T1000 (cell line): ENCODE results near the gene NSMCE1.

Experiments used
- DNase-seq: peaks from one replicate; lab custom pipeline; 2025; ENCODE audit warnings: mixed read lengths; lab: John Stamatoyannopoulos, UW

Gene NSMCE1

DNA sequence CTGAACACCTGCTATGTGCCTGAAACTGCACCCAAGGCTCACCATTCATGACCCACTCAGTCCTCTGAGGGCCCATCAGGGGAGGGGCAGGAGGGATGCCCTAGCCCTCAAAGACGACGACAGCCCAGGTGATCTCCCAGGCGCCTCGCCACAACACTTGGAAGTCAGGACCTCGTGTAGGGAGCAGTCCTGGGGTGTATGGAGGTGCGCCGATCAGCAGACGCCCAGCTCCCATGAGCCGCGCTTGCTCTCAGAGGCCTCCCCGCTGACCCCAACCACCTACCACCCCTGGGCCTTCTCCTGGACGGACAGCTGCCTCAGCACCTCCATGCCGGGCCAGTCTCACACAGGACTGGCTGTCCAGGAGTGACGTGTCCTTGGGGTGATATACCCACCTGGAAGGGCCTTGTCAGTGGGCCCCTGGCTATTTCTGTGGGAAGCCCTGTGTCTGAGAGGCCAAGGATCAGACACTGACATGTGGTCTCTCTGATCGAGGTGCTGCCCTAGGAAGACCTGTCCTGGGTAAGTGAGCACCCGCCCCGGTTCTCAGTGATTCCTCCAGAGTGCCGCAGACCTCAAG is 38.6 kb downstream of the NSMCE1 start:
- DNase-seq = no peak

DNA sequence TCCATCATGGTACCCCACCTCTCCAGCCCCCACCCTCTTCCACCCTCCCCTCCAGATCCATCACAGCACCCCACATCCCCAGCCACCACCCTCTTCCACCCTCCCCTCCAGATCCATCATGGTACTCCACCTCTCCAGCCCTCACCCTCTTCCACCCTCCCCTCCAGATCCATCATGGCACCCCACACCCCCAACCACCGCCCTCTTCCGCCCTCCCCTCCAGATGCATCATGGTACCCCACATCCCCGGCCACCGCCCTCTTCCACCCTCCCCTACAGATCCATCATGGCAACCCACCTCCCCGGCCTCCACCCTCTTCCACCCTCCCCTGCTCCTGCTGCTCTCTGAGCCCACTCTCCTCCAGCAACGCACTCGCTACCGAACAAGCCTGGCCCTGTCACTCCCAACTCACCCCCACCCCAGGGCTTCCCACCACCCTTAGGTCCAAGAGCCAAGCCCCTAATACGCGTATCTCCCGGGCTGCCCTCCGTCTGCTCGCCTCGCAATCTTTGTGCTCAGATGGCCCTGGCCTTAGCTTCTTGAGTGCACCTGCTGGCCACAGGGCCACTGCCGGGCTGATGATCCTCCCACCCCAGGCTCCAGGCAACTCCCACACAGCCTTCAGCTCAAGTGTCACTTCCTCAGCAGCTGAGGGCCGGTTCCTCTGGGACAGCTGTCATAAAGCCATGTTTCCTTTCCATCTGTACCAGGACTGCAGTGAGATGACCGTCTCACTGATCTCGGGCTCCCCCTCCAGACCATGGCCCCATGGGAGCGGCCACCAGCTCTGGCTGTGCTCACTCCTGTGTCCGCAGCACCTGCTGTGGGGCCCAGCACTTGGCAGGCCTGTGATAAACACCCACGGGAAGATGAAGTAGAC is 39.7 kb downstream of the NSMCE1 start:
- DNase-seq = no peak

DNA sequence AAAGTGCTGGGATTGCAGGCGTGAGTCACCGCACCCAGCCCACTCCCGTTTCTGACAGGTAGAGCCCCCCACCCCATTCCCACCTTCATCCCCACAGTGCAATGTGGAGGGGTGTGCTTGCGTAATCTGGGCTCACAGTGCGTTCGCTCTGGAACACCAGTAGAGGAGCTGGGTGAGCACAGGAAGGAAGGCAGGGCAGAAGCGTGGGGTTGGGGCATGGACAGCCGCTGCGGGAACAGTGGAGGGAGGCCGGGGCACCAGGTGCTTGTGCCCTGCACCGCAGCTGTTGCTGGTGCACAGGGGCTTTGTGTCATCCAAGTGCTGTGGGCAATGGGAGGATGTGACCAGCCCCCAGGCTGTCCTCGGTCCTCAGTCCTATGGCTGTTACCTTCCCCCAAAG is 40.5 kb downstream of the NSMCE1 start:
- DNase-seq = no peak

DNA sequence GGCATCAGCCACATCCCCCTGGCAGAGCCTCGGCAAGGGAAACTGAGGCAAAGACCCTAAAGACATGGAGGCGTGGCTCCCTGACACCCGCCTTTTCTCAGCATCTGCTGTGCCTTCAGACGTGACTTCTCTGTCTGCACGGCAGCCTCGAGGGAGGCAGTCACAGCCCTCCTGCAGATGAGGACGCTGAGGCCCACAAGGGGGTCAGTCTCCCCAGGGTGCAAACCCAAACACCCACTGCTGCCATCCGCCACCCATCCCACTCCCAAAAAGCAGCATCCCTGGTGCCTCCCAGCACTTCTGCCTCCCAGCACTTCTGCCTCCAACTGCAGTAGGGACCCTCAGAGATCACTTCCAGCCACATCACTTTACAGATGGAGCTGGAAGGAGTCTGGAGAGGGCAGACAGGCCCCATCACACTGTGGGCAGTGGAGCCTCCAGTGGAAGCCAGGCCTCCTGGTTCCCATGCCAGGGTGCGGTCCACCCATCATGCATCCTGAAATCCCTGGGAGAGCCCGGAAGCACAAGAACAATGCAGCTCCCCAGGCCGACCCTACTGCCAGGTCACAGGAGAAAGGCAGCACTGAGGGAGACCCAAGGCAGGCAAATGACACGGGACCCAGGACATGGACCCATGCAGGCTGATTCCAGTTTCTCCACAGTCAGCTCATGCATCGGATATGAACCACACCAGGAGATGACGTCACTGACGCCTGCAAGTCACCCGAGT is 41.4 kb downstream of the NSMCE1 start:
- DNase-seq = no peak

DNA sequence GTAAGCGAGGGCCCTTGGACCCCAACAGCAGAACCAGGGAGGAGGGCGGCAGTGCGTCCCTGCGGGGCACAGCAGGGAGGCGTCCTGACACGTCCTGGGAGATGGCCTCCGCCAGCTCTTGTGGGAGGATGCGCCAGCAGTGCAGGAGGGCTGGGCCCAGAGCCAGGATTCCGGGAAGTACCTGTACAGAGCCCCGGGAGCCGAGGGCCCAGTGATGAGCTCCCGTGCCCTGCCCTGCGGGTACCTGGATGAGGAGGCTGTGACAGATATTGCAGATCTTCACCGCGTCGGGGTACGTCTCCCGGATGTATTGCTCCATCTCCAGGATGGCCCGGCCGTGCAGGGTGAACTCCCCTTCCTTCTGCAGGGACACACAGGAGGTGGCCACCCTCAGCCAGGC is 42.1 kb downstream of the NSMCE1 start:
- no peak for DNase-seq

DNA sequence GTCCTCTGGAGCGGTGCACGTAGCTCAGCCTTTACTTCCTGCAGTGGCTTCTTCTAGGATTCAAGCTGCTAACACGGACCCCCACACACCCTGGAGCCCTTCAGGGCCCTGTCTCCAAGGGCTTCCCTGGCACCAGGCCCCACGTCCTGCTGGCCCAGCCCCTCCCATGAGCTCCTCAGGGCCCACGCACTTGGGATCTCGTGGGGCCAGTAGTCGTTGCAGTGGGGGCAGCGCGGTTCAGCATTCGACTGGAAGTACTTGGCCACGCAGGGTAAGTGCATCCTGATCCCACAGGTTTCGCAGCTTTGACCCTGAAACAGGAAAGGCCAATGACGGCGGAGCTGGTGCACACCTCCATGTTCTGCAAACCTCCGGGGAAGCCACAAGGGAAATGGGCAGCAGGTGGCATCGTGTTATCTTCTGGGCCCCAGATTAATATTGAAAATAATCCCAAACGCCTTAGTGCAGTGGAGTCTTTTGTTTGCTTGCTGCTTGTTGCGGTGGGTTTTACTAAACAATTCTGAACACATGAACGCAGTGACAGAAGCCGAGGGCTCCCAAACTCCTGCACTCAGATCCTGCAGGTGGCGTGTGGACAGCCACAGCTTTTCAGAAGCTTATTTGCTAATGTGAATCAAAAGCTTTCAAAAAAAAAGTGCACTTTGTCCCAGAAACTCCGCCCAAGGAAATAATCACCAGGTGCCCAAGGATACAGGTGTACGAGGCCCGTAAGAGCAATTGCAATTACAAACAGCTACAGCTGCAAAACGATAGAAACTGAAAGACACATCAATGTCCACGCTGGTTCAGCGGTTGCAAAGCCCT is 42.8 kb downstream of the NSMCE1 start:
- DNase-seq = no peak

DNA sequence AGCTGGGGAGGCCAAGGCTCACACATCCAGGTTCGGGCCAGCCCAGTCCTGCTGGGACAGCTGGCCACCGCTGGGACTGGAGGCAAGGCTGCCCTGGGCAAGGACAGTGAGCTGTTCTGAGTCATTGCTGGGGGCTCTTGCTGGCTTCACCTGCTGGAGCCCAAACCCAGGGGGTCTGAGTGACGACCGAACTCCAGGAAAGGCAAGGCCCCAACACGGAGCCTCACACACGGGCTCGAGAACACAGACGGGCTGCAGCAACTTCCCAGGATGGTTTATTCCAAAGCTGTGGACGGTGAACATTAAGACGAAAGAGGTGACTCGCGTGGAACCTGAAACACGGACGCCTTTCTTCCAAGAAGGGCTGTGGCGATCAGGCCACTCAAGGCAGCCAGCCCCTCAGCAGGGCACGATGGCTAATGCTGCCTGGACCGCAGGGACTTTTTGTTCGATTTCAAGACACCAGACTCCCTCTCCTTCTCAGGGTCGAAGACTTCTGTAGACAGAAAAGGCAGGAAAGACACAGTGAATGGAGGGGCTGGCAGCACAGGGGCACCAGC is 43.8 kb downstream of the NSMCE1 start:
- DNase-seq = no peak

DNA sequence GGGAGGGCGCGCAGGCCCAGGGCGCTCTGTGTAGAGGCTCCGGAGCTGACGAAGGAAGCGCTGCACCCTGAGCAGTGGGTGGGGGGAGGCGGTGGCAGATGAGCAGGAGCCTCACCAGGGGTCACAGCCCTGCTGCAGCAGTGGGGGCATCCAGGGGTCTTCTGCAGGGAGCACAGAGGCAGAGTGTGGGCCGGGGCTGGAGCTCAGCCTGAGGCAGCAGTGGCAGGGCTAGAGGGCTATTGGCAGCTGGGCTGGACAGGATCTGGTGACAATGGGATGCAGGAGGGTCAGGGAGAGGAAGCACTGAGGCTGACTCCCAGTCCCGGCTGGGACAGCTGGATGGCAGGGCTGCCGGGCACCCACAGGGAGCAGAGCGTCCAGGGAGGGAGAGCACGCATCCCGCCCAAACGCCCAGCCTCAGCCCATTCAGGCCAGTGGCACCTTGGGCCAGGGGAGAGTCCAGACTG is 44.3 kb downstream of the NSMCE1 start:
- DNase-seq = no peak

DNA sequence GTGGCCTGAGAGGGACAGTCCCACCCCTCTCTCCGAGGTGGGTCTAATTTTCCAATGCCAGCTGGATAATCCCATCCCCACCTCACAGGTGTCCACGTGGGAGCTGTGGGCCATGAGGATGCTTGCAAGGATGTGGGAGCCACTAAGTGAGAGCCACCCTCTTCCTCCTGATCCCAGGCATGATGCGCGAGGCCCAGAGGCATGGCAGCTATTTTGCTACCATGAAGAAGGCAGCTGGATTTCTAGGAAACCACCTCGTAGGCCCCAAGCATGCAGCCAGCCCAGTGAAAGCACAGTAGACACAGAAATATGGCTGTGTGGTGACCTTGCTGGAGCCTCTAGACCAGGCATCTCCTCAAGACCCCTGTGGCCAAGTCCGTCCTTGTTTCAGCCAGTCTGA is 44.9 kb downstream of the NSMCE1 start:
- DNase-seq = no peak

DNA sequence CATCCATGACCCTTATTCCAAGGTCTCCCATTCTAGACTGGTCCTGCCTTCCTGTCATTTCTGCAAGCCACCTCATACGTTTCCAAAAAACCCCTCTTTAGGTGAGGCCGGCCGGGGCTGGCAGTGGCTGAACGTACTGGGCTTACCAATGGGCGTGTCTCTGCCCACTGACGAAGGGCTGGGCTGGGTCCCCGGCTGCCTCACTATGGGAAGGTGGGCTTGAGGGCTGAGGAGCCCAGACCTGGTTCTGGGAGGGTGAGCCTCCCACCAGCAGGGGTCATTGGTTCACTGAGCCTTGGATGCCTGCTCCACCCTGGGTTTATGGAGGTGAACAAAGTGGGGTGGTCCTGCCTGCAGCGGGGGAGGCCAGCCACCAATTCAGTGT is 45.4 kb downstream of the NSMCE1 start:
- DNase-seq = no peak

DNA sequence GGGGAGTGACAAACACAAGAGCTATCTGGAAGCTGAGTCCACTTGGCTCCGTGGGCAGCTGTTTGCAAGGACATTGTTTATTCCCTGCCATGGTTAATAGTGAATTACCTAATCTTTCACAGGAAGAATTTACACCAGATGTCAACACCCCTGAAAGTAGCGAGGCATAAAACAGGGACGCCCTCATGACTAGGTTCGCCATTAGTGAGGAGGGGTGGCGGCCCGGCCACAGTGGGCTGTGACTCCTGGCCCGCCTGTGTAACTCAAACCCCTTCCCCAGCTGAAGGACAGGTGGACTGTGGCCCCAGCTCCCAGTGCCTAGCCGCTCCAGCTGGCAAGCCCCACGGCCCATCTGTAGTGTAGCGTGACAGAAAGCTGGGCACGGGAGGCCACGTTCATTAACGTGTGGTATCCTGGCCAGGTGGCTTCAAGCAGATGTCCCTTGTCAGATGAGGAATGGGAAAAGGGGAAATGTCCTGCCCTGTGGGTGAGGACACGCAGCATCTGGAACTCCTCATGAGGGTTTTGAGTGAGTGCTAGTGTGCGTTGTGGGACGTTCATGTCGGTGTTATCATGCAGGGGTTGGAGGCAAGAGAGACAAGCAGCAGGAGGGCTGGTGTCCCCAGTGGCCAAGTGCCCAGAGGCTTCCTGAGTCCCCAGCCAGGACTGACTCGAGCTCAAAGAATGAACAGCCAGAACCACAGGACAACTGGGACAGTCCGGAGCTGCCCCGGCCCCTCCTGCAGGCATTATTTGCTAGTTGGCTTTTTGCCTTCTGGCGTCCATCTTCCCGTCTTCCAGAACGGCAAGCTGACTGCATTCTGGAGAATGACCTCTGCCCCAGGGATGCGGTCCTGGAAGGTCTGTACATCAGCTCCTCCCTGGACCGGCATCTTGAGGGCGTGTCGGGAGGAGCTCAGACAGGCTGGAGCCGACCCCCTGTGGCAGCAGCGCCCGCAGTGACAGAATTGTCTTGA is 46.0 kb downstream of the NSMCE1 start:
- DNase-seq = peak; percentile 24

DNA sequence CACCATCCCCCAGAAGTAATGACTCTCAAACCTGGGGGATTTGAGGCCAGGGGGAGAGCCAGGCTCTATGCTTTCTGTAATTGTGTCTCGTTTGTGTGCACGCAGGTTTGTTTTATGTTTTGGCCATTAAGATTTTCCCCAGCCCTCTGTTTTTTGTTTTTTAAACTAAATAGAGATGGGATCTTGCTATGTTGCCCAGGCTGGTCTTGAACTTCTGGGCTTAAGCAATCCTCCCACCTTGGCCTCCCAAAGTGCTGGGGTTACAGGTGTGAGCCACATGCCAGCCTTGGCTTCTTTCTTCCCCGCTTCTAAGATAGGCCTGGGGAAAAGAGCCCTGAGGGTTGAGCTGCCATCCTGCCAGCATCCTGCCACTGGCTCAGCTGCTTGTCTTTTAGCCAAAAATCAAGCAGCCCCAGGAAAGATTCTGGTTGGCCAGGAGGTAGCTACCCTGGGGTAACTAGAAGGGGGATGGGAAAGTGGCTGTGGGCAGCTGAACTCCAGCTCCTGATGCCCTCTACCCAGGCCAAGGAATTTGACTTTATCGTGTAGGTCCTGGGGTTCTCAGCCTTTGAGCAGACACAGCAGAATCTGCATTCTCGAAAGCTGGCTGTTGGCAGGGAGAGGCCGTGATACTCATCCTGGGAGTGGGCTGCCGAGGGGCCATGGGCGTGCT is 46.9 kb downstream of the NSMCE1 start:
- no peak for DNase-seq

DNA sequence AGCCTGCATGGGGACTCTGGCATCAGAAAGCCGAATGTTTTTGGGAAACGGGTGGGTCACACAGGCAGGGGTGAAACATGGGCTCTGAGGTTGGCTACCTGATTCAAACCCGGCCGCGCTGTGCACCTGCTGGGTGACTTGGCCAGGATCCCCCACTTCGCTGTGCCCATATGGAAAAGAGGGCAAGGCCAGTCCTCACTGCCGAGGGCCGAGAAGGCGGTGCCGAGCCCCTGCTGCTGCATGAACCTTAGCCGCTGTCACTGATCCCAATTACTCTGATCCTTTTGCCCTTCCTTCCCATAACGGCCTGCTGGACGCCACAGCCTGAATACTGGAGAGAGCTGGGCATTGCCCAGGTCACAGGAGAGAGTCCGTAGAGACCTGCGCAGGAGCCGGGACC is 47.6 kb downstream of the NSMCE1 start:
- no peak for DNase-seq

DNA sequence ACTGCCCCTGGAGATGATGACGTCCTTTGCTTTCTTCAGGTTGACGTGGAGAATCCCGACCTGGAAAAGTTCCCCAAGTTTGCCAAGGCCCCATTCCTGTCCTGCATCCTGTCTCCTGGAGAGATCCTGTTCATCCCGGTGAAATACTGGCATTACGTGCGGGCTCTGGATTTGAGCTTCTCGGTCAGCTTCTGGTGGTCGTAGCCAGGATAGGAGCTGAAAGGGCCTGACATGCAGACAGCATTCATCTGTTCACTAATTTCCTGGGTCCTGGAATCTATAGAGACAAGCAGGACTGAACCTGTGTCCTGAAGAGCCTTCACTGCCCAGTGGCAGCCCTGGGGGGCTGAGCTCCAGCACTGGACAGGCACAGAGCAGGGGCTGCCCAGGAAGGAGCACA is 48.0 kb downstream of the NSMCE1 start:
- DNase-seq = no peak

DNA sequence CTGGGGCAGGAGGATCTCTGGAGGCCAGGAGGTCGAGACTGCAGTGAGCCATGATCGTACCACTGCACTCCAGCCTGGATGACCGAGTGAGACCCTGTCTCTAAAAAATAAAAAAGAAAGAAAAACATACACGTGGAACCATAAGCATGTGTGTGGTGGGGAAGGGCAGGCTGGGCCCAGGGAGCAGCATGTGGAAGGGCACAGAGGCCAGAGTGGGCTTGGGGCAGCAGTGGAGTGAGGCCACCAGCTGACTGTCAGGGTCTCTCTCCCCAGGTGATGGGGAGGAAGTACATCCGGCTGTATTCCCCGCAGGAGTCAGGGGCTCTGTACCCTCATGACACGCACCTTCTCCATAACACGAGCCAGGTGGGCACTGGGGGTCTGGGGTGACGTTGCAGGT is 48.5 kb downstream of the NSMCE1 start:
- DNase-seq = no peak

DNA sequence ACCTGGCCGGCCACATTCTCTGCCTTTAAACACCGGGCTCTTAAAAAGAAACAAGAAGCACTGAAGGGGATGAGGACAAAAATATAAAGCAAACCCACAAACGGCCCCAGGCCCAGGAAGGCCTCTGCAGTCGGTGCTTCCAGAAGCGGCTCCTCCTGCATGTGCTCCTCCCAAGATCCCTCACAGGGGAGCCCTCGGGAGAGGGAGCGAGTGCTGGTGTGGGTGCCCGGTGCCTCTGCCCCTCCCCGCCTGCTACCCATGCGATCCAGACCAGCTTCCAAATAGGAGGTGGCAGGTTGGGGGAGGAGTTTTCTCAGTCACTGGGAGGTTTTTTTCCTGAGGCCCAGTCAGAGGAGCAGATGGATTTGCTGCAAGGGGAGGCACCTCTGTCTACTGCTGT is 49.4 kb downstream of the NSMCE1 start:
- DNase-seq = no peak

DNA sequence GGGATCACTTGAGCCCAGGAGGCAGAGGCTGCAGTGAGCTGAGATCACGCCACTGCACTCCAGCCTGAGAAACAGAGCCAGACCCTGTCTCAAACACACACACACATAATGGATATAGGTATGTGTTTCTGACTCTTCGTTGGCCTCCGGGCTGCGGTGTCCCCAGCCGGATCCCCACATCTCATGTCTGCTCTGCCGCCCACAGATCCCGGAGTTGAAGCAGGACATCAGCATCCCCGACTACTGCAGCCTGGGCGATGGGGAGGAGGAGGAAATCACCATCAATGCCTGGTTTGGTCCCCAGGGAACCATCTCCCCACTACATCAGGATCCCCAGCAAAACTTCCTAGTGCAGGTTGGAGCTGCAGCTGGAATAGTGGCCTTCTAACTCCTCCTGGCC is 49.8 kb downstream of the NSMCE1 start:
- DNase-seq = no peak

DNA sequence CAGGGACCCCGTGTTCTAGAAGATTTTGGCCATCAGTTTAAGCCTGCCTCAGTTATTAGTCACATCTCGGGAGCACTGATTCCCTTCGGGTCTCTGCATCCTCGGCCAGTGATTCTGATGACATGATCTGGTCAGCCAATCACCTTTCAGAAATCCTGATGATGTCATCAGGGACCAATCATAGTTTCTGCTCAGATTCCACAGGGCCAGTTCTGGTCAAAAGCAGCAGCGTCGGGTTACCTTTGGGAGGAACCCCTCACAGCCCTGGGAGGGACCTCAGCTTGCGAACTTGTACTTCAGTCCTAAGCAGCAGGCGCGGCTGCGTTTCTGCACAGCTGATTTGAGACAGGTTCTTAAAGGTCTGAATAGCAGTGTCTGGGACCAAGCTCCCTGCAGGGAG is 51.3 kb downstream of the NSMCE1 start:
- DNase-seq = no peak

DNA sequence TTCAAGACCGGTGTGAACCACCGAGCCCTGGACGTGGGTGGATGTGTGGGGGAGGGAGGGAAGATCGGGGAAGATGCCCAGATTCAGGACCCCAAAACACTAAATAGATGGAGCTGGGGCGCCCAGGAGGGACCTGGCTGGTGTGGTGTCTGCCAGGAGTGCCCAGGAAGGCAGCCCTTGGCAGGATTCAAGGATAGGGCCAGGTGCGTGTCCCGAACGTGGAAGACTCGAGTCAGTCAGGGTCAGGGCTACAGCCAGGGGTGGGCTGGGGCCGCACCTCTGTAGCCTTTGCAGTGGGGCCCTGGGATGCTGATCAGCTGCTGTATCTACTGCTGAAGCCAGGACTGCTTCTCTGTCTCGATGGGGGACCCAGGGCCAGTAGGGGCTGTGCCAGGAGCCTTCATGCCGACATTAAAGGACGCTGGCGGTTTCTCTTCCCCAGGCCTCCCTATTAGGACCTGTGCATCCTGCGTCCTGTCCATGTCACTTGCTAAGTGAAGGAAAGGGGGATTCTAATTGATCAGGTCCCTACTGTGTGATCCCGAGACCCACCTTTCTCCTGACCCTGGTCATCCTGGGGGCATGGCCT is 52.2 kb downstream of the NSMCE1 start:
- DNase-seq = no peak

DNA sequence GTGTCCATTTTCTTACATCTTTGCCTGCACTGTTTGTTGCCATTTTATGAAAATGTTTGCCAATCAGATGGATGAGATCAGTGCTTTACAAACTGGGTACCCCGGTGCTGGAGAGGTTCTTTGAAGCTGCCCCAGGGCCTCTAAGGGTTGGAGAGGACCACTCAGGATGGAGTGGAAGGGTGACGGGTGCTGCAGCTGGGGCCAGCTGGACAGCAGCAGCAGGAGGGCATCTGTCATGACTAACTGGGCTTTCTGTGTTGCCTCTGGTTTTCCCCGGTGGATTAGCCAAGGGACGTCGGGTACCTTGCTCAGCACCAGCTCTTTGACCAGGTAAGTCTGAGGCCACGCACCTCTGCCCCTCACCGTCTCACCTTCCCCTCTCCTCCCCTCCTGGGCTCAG is 52.9 kb downstream of the NSMCE1 start:
- DNase-seq = no peak
